HepG2 (cell line): ENCODE measurements around the gene PHYH. TPM values are rescaled to one million over a fixed set of nuclear protein-coding genes. Genes with fewer than 3 reads are reported as not detected.

Experiments used
- ATAC-seq: fragments of 200-7000 bp; cut with Tn5 transposase; 3 replicates; pipeline ENCODE4 v1.9.1; 2020; ENCODE audit warnings: mild to moderate bottlenecking, moderate library complexity
- BruUV-seq: library from RNA; stranded (reverse); fragments of 400-500 nt; replicated peaks from 2 replicates; lab custom pipeline; 2021; lab: Mats Ljungman, UMichigan
- CTCF ChIA-PET: fragments of 300-600 bp; formaldehyde crosslinking; extraction: SDS; loops from one replicate; lab custom pipeline; 2021; ENCODE audit warnings: low total read pairs, inconsistent platforms, low intra/inter-chr PET ratio; lab: Yijun Ruan, JAX
- POLR2A ChIA-PET: fragments of 350-600 bp; sonication (Branson Sonifier 250); formaldehyde crosslinking; loops from one replicate; lab custom pipeline; 2020; ENCODE audit warnings: antibody characterized with exemption, inconsistent platforms; lab: Yijun Ruan, JAX
- DNase-seq: peaks from one replicate; pipeline ENCODE4 v3.0.0-alpha.2; 2015; ENCODE audit warnings: low spot score
- FAIRE-seq: peaks from 3 replicates; lab custom pipeline; 2011; peaks lifted over from hg19 to GRCh38; lab: Jason Lieb, UNC
- H2AFZ ChIP-seq: one replicate; pipeline ENCODE4 v1.6.1; 2011; ENCODE audit warnings: low read length, inconsistent platforms
- H3K27ac ChIP-seq: fragments of 300-600 bp; 3 replicates; pipeline ENCODE4 v1.8.0; 2011; ENCODE audit warnings: mixed run types, mild to moderate bottlenecking, mixed read lengths, low read length, inconsistent platforms; ENCODE audit not compliant: insufficient read depth; ENCODE audit errors: extremely low read length
- H3K27me3 ChIP-seq, 2 experiments: fragments of 200-600 bp in 1 of 2; 2 replicates in 1 of 2; 3 replicates in 1 of 2; pipeline versions ENCODE4 v1.6.0 to v1.8.0; 2011; ENCODE audit warnings: low read length in 2 of 2, mild to moderate bottlenecking in 2 of 2, moderate library complexity in 2 of 2, inconsistent platforms in 1 of 2; ENCODE audit not compliant: insufficient read depth in 2 of 2, control insufficient read depth in 1 of 2
- H3K36me3 ChIP-seq, 2 experiments: fragments of 200-600 bp in 1 of 2; replicated peaks in 1 of 2; 2 replicates in 1 of 2; 3 replicates in 1 of 2; pipeline versions ENCODE4 v1.5.1 to v1.8.0; 2011; ENCODE audit warnings: low read length in 2 of 2, inconsistent platforms in 1 of 2; ENCODE audit not compliant: insufficient read depth in 2 of 2, control insufficient read depth in 1 of 2
- H3K4me1 ChIP-seq: 2 replicates; pipeline ENCODE4 v1.5.1; 2012; ENCODE audit warnings: low read length, inconsistent platforms; ENCODE audit not compliant: insufficient read depth
- H3K4me2 ChIP-seq: 2 replicates; pipeline ENCODE4 v1.6.0; 2011; ENCODE audit warnings: low read depth, low read length, inconsistent platforms
- H3K4me3 ChIP-seq, 3 experiments: fragments of 200-600 bp in 1 of 3; sonication (generic), shearing (Covaris generic) in 1 of 3; replicated peaks in 1 of 3; 2 replicates each; pipeline ENCODE4 v1.5.1; 2011 to 2016; ENCODE audit warnings: low read length in 3 of 3, inconsistent platforms in 2 of 3, low read depth in 2 of 3, mild to moderate bottlenecking in 2 of 3, control low read depth in 1 of 3, mixed read lengths in 1 of 3; ENCODE audit not compliant: insufficient read depth in 1 of 3
- H3K79me2 ChIP-seq: one replicate; pipeline ENCODE4 v1.6.1; 2011; ENCODE audit warnings: low read length, inconsistent platforms; ENCODE audit not compliant: insufficient read depth
- H3K9ac ChIP-seq: 2 replicates; pipeline ENCODE4 v1.6.0; 2011; ENCODE audit warnings: mild to moderate bottlenecking, low read depth, low read length, inconsistent platforms; ENCODE audit not compliant: insufficient read depth
- H3K9me3 ChIP-seq: 2 replicates; pipeline ENCODE4 v1.5.1; 2012; ENCODE audit warnings: mild to moderate bottlenecking, low read length
- H4K20me1 ChIP-seq: 2 replicates; pipeline ENCODE4 v1.6.0; 2011; ENCODE audit warnings: inconsistent platforms, mild to moderate bottlenecking, low read length, moderate library complexity; ENCODE audit not compliant: insufficient read depth
- ARNT2 ChIP-seq: sonication (generic); formaldehyde crosslinking; IDR thresholded peaks from 2 replicates; pipeline ENCODE4 v1.8.0; 2022; ENCODE audit warnings: mild to moderate bottlenecking, low read depth, missing genetic modification reagents, moderate library complexity
- BCL6 ChIP-seq: IDR thresholded peaks from 2 replicates; pipeline ENCODE4 v1.6.1; 2016; ENCODE audit warnings: missing genetic modification reagents, missing compliant biosample characterization
- EEA1 ChIP-seq: sonication (generic); formaldehyde crosslinking; IDR thresholded peaks from 2 replicates; pipeline ENCODE4 v1.5.1; 2020; ENCODE audit warnings: mild to moderate bottlenecking, missing genetic modification reagents, borderline replicate concordance
- GATAD1 ChIP-seq: IDR thresholded peaks from 2 replicates; pipeline ENCODE4 v1.6.1; 2016; ENCODE audit warnings: missing genetic modification reagents, missing compliant biosample characterization
- POLR2AphosphoS2 ChIP-seq: IDR thresholded peaks from 2 replicates; pipeline ENCODE4 v1.6.1; 2011; ENCODE audit warnings: low read depth, low read length, improper control_type of control experiment
- RAD21 ChIP-seq: fragments of 450-650 bp; formaldehyde crosslinking; IDR thresholded peaks from 2 replicates; pipeline ENCODE4 v1.5.0; 2020; ENCODE audit warnings: mild to moderate bottlenecking
- RBFOX2 ChIP-seq: fragments of 200-400 bp; formaldehyde crosslinking; IDR thresholded peaks from 2 replicates; pipeline ENCODE4 v1.6.1; 2017; ENCODE audit warnings: low read depth, mild to moderate bottlenecking, low read length
- SUZ12 ChIP-seq: fragments of 150-350 bp; IDR thresholded peaks from 2 replicates; pipeline ENCODE4 v1.6.1; 2014; ENCODE audit warnings: low read depth, low read length
- ZNF335 ChIP-seq: sonication (generic); formaldehyde crosslinking; IDR thresholded peaks from 2 replicates; pipeline ENCODE4 v1.4.0; 2020; ENCODE audit warnings: missing genetic modification reagents
- ZNF569 ChIP-seq: sonication (generic); formaldehyde crosslinking; IDR thresholded peaks from 2 replicates; pipeline ENCODE4 v1.5.0; 2020; ENCODE audit warnings: mild to moderate bottlenecking, missing genetic modification reagents, moderate library complexity, borderline replicate concordance
- ZNF607 ChIP-seq: sonication (generic); formaldehyde crosslinking; IDR thresholded peaks from 2 replicates; pipeline ENCODE4 v1.5.1; 2020; ENCODE audit warnings: missing genetic modification reagents, mild to moderate bottlenecking, borderline replicate concordance
- ZSCAN20 ChIP-seq: sonication (generic); formaldehyde crosslinking; IDR thresholded peaks from 2 replicates; pipeline ENCODE4 v1.4.0; 2020; ENCODE audit warnings: missing genetic modification reagents, mild to moderate bottlenecking, borderline replicate concordance
- WGBS: methylation state at CpG from one replicate; pipeline ENCODE4 v1.1.6; 2017; ENCODE audit warnings: low lambda C conversion rate; 5-methylcytosine and 5-hydroxymethylcytosine counted together
- in situ Hi-C: cut with HindIII; loops from 2 replicates; pipeline ENCODE4 v1.10.0; 2017; ENCODE audit warnings: low pct_unique_long_range_greater_than_20kb; ENCODE audit not compliant: extremely low pct_ligation_motif_present
- intact Hi-C: fragments of 100-400 bp; cut with micrococcal nuclease; formaldehyde crosslinking; loops from one replicate; pipeline ENCODE4 v1.10.0; 2022; ENCODE audit not compliant: unreplicated experiment
- polyA plus RNA-seq, 8 experiments: library from polyadenylated mRNA; depleted of rRNA in 3 of 8; stranded (reverse) in 7 of 8; unstranded in 1 of 8; fragments of >200 nt; fragmentation: Illumina TruSeq in 4 of 8; extraction: Trizol in 4 of 8; gene quantifications; 2 replicates each; pipeline versions ENCODE4 v1.2.1 to v1.2.3, GENCODE V29; 2011 to 2016; ENCODE audit warnings: low read depth in 4 of 8, missing spikeins in 1 of 8, mixed read lengths in 1 of 8; ENCODE audit not compliant: insufficient read depth in 1 of 8
- total RNA-seq, 5 experiments: library from RNA; depleted of rRNA; stranded (reverse); fragments of >200 nt; fragmentation: Illumina TruSeq; extraction: Trizol; gene quantifications; 2 replicates each; pipeline ENCODE4 v1.2.3, GENCODE V29; 2016; ENCODE audit warnings: low read depth in 1 of 5
- TF ChIP-seq, protein P1 (sequence below): sonication (generic); formaldehyde crosslinking; conservative IDR thresholded peaks from 2 replicates; pipeline ENCODE4 v1.5.0; 2020; ENCODE audit warnings: missing genetic modification reagents
- TF ChIP-seq, protein P2 (sequence below): sonication (generic); formaldehyde crosslinking; IDR thresholded peaks from 2 replicates; pipeline ENCODE4 v1.8.0; 2022; ENCODE audit warnings: low read depth, missing genetic modification reagents
- TF ChIP-seq, protein P3 (sequence below): sonication (generic); formaldehyde crosslinking; IDR thresholded peaks from 2 replicates; pipeline ENCODE4 v1.9.0; 2022; ENCODE audit warnings: missing genetic modification reagents, mild to moderate bottlenecking, borderline replicate concordance
- TF ChIP-seq, protein P4 (sequence below): sonication (generic); formaldehyde crosslinking; IDR thresholded peaks from 2 replicates; pipeline ENCODE4 v1.4.0; 2020; ENCODE audit warnings: missing genetic modification reagents, borderline replicate concordance

PHYH gene
- total and polyA plus RNA-seq, 2 of the 13 experiments (the other 11 are each of a cell fraction or from before 2014, with no cell fraction given), result 27.2 to 34.5 TPM

DNA sequence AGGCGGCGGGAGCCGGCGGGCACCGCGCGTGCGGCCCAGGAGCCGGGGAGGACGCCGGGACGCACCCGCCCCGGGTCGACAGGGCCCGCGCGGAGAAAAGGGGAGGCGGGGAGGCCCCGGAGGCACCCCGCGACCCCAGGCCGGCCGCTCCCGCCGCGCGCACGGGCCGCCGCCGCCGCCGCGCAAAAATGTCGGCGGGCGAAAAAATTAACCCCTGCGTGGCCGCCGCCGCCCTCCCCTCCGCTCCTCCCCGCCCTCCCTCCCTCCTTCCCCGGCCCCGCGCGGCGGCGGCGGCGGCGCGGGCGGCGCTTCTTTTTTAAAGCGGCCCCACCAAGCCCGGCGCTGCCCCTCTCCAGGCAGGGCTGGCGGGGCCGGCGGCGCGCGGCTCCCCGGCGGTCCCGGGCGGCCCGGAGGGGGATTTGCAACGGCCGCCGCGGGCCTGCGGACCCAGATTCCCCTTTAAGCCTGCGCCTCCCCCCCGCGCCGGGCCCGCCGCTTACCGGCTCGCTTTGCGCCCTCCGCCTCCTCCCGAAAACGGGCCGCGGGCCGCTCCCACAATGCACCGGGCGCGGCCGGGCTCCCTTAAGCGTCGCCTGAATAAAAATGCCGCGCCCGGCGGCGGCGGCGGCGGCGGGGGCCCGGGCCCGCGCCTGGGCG, 47.8 kb upstream of the PHYH start:
- ChIA-PET POLR2A (no interaction called here), CTCF (no interaction called here)
- peak; percentile 46 for DNase-seq
- Histone ChIP-seq H3K9me3 (no peaks in the 10 kb centered on the region), H3K4me3 (peak overlapping the region; percentile 79 to 96 (median 86); a peak in 5 of 6 replicates), H3K4me2 (no peak overlapping the region), H3K27ac (peak overlapping the region; percentile 92), H3K9ac (peak overlapping the region; percentile 90), H2AFZ (no peak overlapping the region), H3K79me2 (peaks cover 38% of the 10 kb centered on the region), H3K36me3 (peaks cover 0 to 12% of the 10 kb centered on the region in 2 experiments; a peak in 1 of 5 replicates), H4K20me1 (no peaks in the 10 kb centered on the region), H3K27me3 (no peaks in the 10 kb centered on the region), H3K4me1 (peaks cover 43% of the 10 kb centered on the region)
- no peak for FAIRE-seq
- ATAC-seq, result peak; percentile 15
- BruUV-seq, result no TSS peak
- WGBS, result 0% methylated on average over 9 of the region's 109 CpGs
- in situ Hi-C loops (no loop called here), intact Hi-C loops (loop anchor here (1.0 to 5.0 kb wide), 2 partner anchors 45 to 76 kb away; partner anchors contain the start of gene PHYH)
- TF ChIP-seq GATAD1 (CRISPR knock-in tag) (0 out of 2 replicates have a peak, but pooled peaks have one; percentile 2), RAD21 (CRISPR knock-in tag) (peak; percentile 12; the same call in 1 of the 2 replicates), ZNF607 (CRISPR knock-in tag) (no peak), SUZ12 (peak; percentile 34; the same call in 1 of the 2 replicates), ARNT2 (CRISPR knock-in tag) (0 out of 2 replicates have a peak, but pooled peaks have one; percentile 4), POLR2AphosphoS2 (no peak), ZSCAN20 (CRISPR knock-in tag) (no peak), RBFOX2 (peak; percentile 60), ZNF335 (CRISPR knock-in tag) (peak; percentile 89; the same call in 1 of the 2 replicates), ZNF569 (CRISPR knock-in tag) (no peak), EEA1 (no peak), BCL6 (no peak; the same call in 1 of the 2 replicates)
- TF ChIP-seq, protein P1, sequence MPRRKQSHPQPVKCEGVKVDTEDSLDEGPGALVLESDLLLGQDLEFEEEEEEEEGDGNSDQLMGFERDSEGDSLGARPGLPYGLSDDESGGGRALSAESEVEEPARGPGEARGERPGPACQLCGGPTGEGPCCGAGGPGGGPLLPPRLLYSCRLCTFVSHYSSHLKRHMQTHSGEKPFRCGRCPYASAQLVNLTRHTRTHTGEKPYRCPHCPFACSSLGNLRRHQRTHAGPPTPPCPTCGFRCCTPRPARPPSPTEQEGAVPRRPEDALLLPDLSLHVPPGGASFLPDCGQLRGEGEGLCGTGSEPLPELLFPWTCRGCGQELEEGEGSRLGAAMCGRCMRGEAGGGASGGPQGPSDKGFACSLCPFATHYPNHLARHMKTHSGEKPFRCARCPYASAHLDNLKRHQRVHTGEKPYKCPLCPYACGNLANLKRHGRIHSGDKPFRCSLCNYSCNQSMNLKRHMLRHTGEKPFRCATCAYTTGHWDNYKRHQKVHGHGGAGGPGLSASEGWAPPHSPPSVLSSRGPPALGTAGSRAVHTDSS (CRISPR knock-in tag), result no peak
- TF ChIP-seq, protein P2, sequence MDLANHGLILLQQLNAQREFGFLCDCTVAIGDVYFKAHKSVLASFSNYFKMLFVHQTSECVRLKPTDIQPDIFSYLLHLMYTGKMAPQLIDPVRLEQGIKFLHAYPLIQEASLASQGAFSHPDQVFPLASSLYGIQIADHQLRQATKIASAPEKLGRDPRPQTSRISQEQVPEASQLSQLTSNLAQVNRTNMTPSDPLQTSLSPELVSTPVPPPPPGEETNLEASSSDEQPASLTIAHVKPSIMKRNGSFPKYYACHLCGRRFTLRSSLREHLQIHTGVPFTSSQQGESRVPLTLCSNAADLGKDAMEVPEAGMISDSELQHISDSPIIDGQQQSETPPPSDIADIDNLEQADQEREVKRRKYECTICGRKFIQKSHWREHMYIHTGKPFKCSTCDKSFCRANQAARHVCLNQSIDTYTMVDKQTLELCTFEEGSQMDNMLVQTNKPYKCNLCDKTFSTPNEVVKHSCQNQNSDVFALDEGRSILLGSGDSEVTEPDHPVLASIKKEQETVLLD (CRISPR knock-in tag), result peak; percentile 81
- TF ChIP-seq, protein P3, sequence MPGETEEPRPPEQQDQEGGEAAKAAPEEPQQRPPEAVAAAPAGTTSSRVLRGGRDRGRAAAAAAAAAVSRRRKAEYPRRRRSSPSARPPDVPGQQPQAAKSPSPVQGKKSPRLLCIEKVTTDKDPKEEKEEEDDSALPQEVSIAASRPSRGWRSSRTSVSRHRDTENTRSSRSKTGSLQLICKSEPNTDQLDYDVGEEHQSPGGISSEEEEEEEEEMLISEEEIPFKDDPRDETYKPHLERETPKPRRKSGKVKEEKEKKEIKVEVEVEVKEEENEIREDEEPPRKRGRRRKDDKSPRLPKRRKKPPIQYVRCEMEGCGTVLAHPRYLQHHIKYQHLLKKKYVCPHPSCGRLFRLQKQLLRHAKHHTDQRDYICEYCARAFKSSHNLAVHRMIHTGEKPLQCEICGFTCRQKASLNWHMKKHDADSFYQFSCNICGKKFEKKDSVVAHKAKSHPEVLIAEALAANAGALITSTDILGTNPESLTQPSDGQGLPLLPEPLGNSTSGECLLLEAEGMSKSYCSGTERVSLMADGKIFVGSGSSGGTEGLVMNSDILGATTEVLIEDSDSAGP (CRISPR knock-in tag), result peak; percentile 26
- TF ChIP-seq, protein P4, sequence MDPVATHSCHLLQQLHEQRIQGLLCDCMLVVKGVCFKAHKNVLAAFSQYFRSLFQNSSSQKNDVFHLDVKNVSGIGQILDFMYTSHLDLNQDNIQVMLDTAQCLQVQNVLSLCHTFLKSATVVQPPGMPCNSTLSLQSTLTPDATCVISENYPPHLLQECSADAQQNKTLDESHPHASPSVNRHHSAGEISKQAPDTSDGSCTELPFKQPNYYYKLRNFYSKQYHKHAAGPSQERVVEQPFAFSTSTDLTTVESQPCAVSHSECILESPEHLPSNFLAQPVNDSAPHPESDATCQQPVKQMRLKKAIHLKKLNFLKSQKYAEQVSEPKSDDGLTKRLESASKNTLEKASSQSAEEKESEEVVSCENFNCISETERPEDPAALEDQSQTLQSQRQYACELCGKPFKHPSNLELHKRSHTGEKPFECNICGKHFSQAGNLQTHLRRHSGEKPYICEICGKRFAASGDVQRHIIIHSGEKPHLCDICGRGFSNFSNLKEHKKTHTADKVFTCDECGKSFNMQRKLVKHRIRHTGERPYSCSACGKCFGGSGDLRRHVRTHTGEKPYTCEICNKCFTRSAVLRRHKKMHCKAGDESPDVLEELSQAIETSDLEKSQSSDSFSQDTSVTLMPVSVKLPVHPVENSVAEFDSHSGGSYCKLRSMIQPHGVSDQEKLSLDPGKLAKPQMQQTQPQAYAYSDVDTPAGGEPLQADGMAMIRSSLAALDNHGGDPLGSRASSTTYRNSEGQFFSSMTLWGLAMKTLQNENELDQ, result no peak
